IPS-18c (cell line): ENCODE measurements around the gene CENPP.

ENCODE experiments used
- H3K4me3 ChIP-seq: 2 replicates; pipeline ENCODE4 v1.7.0; 2013; ENCODE audit warnings: low read depth, mild to moderate bottlenecking, low read length, moderate library complexity; ENCODE audit not compliant: insufficient read depth
- H3K9me3 ChIP-seq: one replicate; pipeline ENCODE4 v1.6.1; 2013; ENCODE audit warnings: mild to moderate bottlenecking, low read length, moderate library complexity; ENCODE audit not compliant: control insufficient read depth, insufficient read depth

The CENPP gene

GRCh38 chr9:92654481-92655301 is 328.9 kb downstream of the CENPP start:
- Histone ChIP-seq H3K4me3 (no peak overlapping the region), H3K9me3 (no peaks in the 10 kb centered on the region)

- no peak overlapping the region for H3K4me3 ChIP-seq
- no peaks in the 10 kb centered on the region for H3K9me3 ChIP-seq
Observed at GRCh38 chr9:92655366-92655765, 329.6 kb downstream of the CENPP start.

- no peaks in the 10 kb centered on the region for H3K9me3 ChIP-seq
- no peak overlapping the region for H3K4me3 ChIP-seq
Observed at GRCh38 chr9:92655896-92656536, 330.3 kb downstream of the CENPP start.

GRCh38 chr9:92656537-92656925 is 330.8 kb downstream of the CENPP start:
- no peak overlapping the region for H3K4me3 ChIP-seq
- no peaks in the 10 kb centered on the region for H3K9me3 ChIP-seq

- H3K9me3 ChIP-seq: no peaks in the 10 kb centered on the region
- H3K4me3 ChIP-seq: no peak overlapping the region
Observed at GRCh38 chr9:92657296-92658094, 331.7 kb downstream of the CENPP start.

- Histone ChIP-seq H3K4me3 (no peak overlapping the region), H3K9me3 (no peaks in the 10 kb centered on the region)
Observed at GRCh38 chr9:92658176-92658575, 332.4 kb downstream of the CENPP start.

- no peaks in the 10 kb centered on the region for H3K9me3 ChIP-seq
- no peak overlapping the region for H3K4me3 ChIP-seq
Observed at GRCh38 chr9:92658611-92659010, 332.9 kb downstream of the CENPP start.

- H3K9me3 ChIP-seq: no peaks in the 10 kb centered on the region
- no peak overlapping the region for H3K4me3 ChIP-seq
Observed at GRCh38 chr9:92659601-92660000, 333.8 kb downstream of the CENPP start.

- Histone ChIP-seq H3K4me3 (no peak overlapping the region), H3K9me3 (no peaks in the 10 kb centered on the region)
Observed at GRCh38 chr9:92660266-92660665, 334.5 kb downstream of the CENPP start.

- Histone ChIP-seq H3K4me3 (no peak overlapping the region), H3K9me3 (no peaks in the 10 kb centered on the region)
Observed at GRCh38 chr9:92661127-92661526, 335.4 kb downstream of the CENPP start.

- Histone ChIP-seq H3K9me3 (no peaks in the 10 kb centered on the region), H3K4me3 (no peak overlapping the region)
Observed at GRCh38 chr9:92661743-92662142, 336.0 kb downstream of the CENPP start.

GRCh38 chr9:92663126-92663525 is 337.4 kb downstream of the CENPP start:
- no peak overlapping the region for H3K4me3 ChIP-seq
- H3K9me3 ChIP-seq: no peaks in the 10 kb centered on the region

GRCh38 chr9:92663951-92664350 is 338.2 kb downstream of the CENPP start:
- no peak overlapping the region for H3K4me3 ChIP-seq

GRCh38 chr9:92664394-92665152 is 338.8 kb downstream of the CENPP start:
- Histone ChIP-seq H3K9me3 (no peaks in the 10 kb centered on the region), H3K4me3 (no peak overlapping the region)

More at GRCh38 chr9:92663951-92664350, 338.2 kb downstream of the CENPP start:
- no peaks in the 10 kb centered on the region for H3K9me3 ChIP-seq

- no peaks in the 10 kb centered on the region for H3K9me3 ChIP-seq
Observed at GRCh38 chr9:92665836-92666235, 340.1 kb downstream of the CENPP start.

GRCh38 chr9:92666236-92666635 is 340.5 kb downstream of the CENPP start:
- Histone ChIP-seq H3K9me3 (no peaks in the 10 kb centered on the region), H3K4me3 (no peak overlapping the region)

More at GRCh38 chr9:92665836-92666235, 340.1 kb downstream of the CENPP start:
- H3K4me3 ChIP-seq: no peak overlapping the region

- Histone ChIP-seq H3K4me3 (no peak overlapping the region), H3K9me3 (no peaks in the 10 kb centered on the region)
Observed at GRCh38 chr9:92666912-92667532, 341.3 kb downstream of the CENPP start.
